H1 (cell line): ENCODE data around the gene KRTAP21-3.

Experiments
- CBX5 ChIP-seq: fragments of 300-800, 300-1000 bp; sonication (generic); IDR thresholded peaks from 2 replicates; pipeline ENCODE4 v1.7.1; 2016; ENCODE audit warnings: antibody characterized with exemption, low read length, low read depth
- CEBPB ChIP-seq: IDR thresholded peaks from 2 replicates; pipeline ENCODE4 v1.6.1; 2012; ENCODE audit warnings: low read depth, low read length
- EP300 ChIP-seq, 2 experiments: IDR thresholded peaks; 1 replicate in 1 of 2; 2 replicates in 1 of 2; pipeline ENCODE4 v1.6.1; 2011 to 2012; ENCODE audit warnings: low read depth in 2 of 2, low read length in 2 of 2, mild to moderate bottlenecking in 2 of 2, borderline replicate concordance in 1 of 2, inconsistent platforms in 1 of 2, moderate library complexity in 1 of 2
- POLR2A ChIP-seq, 2 experiments: IDR thresholded peaks; 1 replicate in 1 of 2; 2 replicates in 1 of 2; pipeline ENCODE4 v1.6.1; 2011; ENCODE audit warnings: low read depth in 2 of 2, low read length in 2 of 2, mild to moderate bottlenecking in 2 of 2; ENCODE audit errors: control extremely low read depth in 1 of 2
- POLR2AphosphoS5 ChIP-seq: IDR thresholded peaks from 2 replicates; pipeline ENCODE4 v1.6.1; 2011; ENCODE audit warnings: low read depth, low read length
- SRF ChIP-seq: IDR thresholded peaks from 2 replicates; pipeline ENCODE4 v1.6.1; 2011; ENCODE audit warnings: mild to moderate bottlenecking, low read depth, low read length, moderate library complexity
- YY1 ChIP-seq: IDR thresholded peaks from 2 replicates; pipeline ENCODE4 v1.6.1; 2011; ENCODE audit warnings: low read depth, mild to moderate bottlenecking, low read length
- TF ChIP-seq, protein P1 (sequence below), 3 experiments: IDR thresholded peaks; 1 replicate in 2 of 3; 2 replicates in 1 of 3; pipeline versions ENCODE4 v1.5.1 to v1.6.1; 2011; ENCODE audit warnings: low read length in 3 of 3, mild to moderate bottlenecking in 3 of 3, inconsistent platforms in 2 of 3, low read depth in 1 of 3, moderate library complexity in 1 of 3; ENCODE audit not compliant: insufficient read depth in 1 of 3; ENCODE audit errors: control extremely low read depth in 1 of 3

- TF ChIP-seq SRF: no peak
- no peak for TF ChIP-seq CBX5
- TF ChIP-seq, protein P1, sequence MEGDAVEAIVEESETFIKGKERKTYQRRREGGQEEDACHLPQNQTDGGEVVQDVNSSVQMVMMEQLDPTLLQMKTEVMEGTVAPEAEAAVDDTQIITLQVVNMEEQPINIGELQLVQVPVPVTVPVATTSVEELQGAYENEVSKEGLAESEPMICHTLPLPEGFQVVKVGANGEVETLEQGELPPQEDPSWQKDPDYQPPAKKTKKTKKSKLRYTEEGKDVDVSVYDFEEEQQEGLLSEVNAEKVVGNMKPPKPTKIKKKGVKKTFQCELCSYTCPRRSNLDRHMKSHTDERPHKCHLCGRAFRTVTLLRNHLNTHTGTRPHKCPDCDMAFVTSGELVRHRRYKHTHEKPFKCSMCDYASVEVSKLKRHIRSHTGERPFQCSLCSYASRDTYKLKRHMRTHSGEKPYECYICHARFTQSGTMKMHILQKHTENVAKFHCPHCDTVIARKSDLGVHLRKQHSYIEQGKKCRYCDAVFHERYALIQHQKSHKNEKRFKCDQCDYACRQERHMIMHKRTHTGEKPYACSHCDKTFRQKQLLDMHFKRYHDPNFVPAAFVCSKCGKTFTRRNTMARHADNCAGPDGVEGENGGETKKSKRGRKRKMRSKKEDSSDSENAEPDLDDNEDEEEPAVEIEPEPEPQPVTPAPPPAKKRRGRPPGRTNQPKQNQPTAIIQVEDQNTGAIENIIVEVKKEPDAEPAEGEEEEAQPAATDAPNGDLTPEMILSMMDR (IDR thresholded peaks at IDR 0.05; ENCODE audit: control extremely low read depth in 1 of 3, insufficient read depth in 1 of 3, low read depth in 1 of 3, low read length in 3 of 3): no peak
- TF ChIP-seq CEBPB: no peak
- TF ChIP-seq POLR2A (IDR thresholded peaks at IDR 0.05; ENCODE audit: control extremely low read depth in 1 of 2, low read depth in 2 of 2, low read length in 2 of 2): no peak
- TF ChIP-seq YY1: no peak
- no peak for TF ChIP-seq POLR2AphosphoS5
- no peak for TF ChIP-seq EP300 (IDR thresholded peaks at IDR 0.05; ENCODE audit: borderline replicate concordance in 1 of 2, low read depth in 2 of 2, low read length in 2 of 2)
Measured at GRCh38 chr21:30714946-30715345, 3.6 kb downstream of the KRTAP21-3 start.
